A549 treated with AZD9567 at 1 μM for 4 hours (cell line): ENCODE results near the gene OR4C3. TPM values are rescaled to one million over a fixed set of nuclear protein-coding genes. Genes with fewer than 3 reads are reported as not detected.

Source experiments
- total RNA-seq: library from RNA; stranded (reverse); fragments of 200-300 nt; extraction: Qiagen RNA extraction; gene quantifications from 5 replicates; pipeline ENCODE4 v1.2.3, GENCODE V29; 2022; ENCODE audit not compliant: insufficient read depth

The OR4C3 gene
- not detected in 5 replicates for total RNA-seq

GRCh38 chr11:48324620-48325019 lies at the start of gene OR4C3:
TSS of gene OR4C3 (plus strand) at chr11:48324920. CDS start at chr11:48325022, 102 bp downstream.

GRCh38 chr11:48305923-48306322 lies 18.8 kb upstream of the OR4C3 start, which contains the start of gene OR4S1:
TSS of gene OR4S1 (plus strand) at chr11:48306223. CDS start at chr11:48306223, 0 bp downstream.

GRCh38 chr11:48366365-48366764 lies 41.6 kb downstream of the OR4C3 start, which contains the start of gene OR4C5:
TSS of gene OR4C5 (minus strand) at chr11:48366465. CDS start at chr11:48366465, 0 bp downstream.

Other genes starting within 250 kb of the OR4C3 start
- gene OR4B1, start 108.1 kb upstream of the OR4C3 start, total RNA-seq: not detected in 5 replicates
- gene OR4X2, start 79.8 kb upstream of the OR4C3 start, total RNA-seq: not detected in 5 replicates
- not detected in 5 replicates for gene OR4X1, start 61.1 kb upstream of the OR4C3 start, total RNA-seq
- not detected in 5 replicates for gene OR4S1, start 18.7 kb upstream of the OR4C3 start, total RNA-seq
- not detected in 5 replicates for gene OR4C5, start 41.5 kb downstream of the OR4C3 start, total RNA-seq
- not detected in 5 replicates for gene OR4A47, start 163.9 kb downstream of the OR4C3 start, total RNA-seq